Ovary (tissue), 3 donors: ENCODE results near the gene QSOX1.

ENCODE experiments used
- POLR2A ChIP-seq: fragments of 450-650 bp; IDR thresholded peaks from one replicate; pipeline ENCODE4 v1.6.1; 2017; ENCODE audit warnings: antibody characterized with exemption, mild to moderate bottlenecking, moderate library complexity
- TF ChIP-seq, protein P1 (sequence below), 3 donors: fragments of 450-650 bp in 2 of 3; fragments of 200-600 bp in 1 of 3; IDR thresholded peaks; one replicate each; pipeline versions ENCODE4 v1.5.1 to v1.8.0; 2016 to 2022; ENCODE audit warnings: antibody characterized with exemption in 3 of 3, mild to moderate bottlenecking in 1 of 3
- donor health status: DM: no; HTN: no; CAD: no.

DNA sequence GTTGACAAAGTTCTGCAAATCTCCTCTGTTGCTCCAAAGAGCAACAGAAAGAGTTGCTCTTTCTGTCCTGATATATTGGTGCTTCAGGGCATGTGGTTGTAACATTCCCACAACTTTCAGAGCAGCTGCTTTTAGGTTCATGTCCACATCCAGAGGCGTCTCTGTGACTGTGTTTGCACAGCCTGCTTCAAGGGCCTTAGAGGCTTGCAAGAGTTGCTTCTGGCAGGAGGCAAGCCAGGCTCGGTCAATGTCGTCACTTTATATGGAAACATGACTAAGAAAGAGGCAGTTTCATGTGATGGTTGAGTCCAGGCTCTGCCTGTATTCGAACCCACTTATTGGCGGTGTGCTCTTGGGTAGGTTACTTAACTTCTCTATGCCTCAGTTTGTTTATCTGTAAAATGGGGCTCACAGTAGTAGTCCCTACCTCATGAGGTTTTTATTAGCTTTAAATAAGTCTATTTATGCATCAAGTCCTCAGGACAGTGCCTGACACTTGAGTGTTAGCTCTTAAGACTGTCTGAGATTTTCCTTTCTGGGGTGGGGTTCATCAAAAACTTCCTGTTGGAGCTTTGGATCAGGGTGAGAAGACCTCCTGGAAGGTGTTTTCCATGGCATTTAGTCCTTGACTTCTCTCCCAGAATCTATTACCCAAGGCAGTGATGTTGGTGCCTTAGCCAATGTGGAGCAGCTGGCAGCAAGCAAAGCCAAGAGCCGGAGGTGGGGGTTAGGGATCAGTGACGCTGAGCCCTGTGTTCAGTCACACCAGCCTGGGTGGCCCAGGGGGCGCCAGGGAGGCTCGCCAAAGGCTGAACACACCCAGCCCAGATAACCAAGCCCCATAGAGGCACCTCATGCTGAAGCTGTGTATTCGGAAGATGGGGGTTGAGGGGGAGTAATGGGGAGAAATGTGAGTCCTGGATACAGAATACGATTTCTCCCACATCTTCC lies 94.3 kb downstream of the QSOX1 start:
- TF ChIP-seq, protein P1, sequence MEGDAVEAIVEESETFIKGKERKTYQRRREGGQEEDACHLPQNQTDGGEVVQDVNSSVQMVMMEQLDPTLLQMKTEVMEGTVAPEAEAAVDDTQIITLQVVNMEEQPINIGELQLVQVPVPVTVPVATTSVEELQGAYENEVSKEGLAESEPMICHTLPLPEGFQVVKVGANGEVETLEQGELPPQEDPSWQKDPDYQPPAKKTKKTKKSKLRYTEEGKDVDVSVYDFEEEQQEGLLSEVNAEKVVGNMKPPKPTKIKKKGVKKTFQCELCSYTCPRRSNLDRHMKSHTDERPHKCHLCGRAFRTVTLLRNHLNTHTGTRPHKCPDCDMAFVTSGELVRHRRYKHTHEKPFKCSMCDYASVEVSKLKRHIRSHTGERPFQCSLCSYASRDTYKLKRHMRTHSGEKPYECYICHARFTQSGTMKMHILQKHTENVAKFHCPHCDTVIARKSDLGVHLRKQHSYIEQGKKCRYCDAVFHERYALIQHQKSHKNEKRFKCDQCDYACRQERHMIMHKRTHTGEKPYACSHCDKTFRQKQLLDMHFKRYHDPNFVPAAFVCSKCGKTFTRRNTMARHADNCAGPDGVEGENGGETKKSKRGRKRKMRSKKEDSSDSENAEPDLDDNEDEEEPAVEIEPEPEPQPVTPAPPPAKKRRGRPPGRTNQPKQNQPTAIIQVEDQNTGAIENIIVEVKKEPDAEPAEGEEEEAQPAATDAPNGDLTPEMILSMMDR (IDR thresholded peaks at IDR 0.05) = no peak
- TF ChIP-seq POLR2A = no peak
